Mucosa of descending colon (tissue), 3 donors: Measurements from ENCODE around the gene DNAJB4. TPM values are rescaled to one million over a fixed set of nuclear protein-coding genes. Genes with fewer than 3 reads are reported as not detected.

Experiments
- ATAC-seq: fragments of 200-7000 bp; cut with Tn5 transposase; one replicate; pipeline ENCODE4 v1.9.1; 2020; ENCODE audit warnings: mild to moderate bottlenecking, moderate library complexity
- DNase-seq, 3 donors: peaks; one replicate each; pipeline ENCODE4 v3.0.0-alpha.2; 2020
- H3K36me3 ChIP-seq: fragments of 200-600 bp; one replicate; pipeline ENCODE4 v1.8.0; 2021; ENCODE audit warnings: low read depth, mild to moderate bottlenecking
- H3K4me1 ChIP-seq: fragments of 200-600 bp; one replicate; pipeline ENCODE4 v1.8.0; 2021; ENCODE audit warnings: low read depth, mild to moderate bottlenecking
- H3K4me3 ChIP-seq: fragments of 200-600 bp; one replicate; pipeline ENCODE4 v1.8.0; 2021; ENCODE audit warnings: mild to moderate bottlenecking
- H3K9me3 ChIP-seq: fragments of 200-600 bp; one replicate; pipeline ENCODE4 v1.8.0; 2021; ENCODE audit warnings: mild to moderate bottlenecking
- CTCF ChIP-seq: fragments of 200-600 bp; IDR thresholded peaks from one replicate; pipeline ENCODE4 v1.8.0; 2022; ENCODE audit warnings: antibody characterized with exemption, mild to moderate bottlenecking
- intact Hi-C, 2 donors: fragments of 100-400 bp; cut with DNase I in 1 of 2; cut with micrococcal nuclease in 1 of 2; formaldehyde crosslinking; loops; one replicate each; pipeline versions ENCODE4 v1.11.0 to v1.11.1; 2022; cut with DNase I, micrococcal nuclease
- total RNA-seq, 3 donors: library from RNA; stranded (reverse); fragmentation: NEBNext Ultra II Directional in 2 of 3; extraction: Animal tissue kit (Norgen Biotek cat#: 25700) in 2 of 3; gene quantifications; one replicate each; pipeline versions ENCODE4 v1.2.1 to v1.2.4, GENCODE V29; 2021 to 2023
- donor health status: DM: no; HTN: no; CAD: no; lungs with moderate emphysema.
- donor health status: DM: no; HTN: no; CAD: no.
- donor health status: DM: no; HTN: yes; CAD: no.

DNAJB4 gene
- total RNA-seq, 3 donors from 2014 or later = 15.8 to 42.2 (median 19.4) TPM

DNA sequence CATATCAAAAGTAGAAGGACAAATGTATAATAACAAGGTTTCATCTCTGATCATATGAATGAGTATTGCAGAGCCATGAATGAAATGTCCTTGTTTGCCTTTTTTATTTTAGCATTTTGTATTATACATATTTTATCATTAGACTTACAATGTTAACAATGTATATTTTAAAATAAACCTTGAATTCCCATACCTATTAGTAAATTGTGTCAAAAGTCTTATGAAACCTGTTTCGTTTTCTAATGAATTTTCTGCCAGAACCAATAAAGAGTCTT, 646 bp downstream of the DNAJB4 start:
- H3K4me3 ChIP-seq = no peak overlapping the region
- TF ChIP-seq CTCF = no peak
- ATAC-seq = no peak
- intact Hi-C loops = no loop called here
- H3K36me3 ChIP-seq = no peaks in the 10 kb centered on the region
- no peak for DNase-seq
- H3K4me1 ChIP-seq = no peaks in the 10 kb centered on the region
- H3K9me3 ChIP-seq = no peaks in the 10 kb centered on the region

DNA sequence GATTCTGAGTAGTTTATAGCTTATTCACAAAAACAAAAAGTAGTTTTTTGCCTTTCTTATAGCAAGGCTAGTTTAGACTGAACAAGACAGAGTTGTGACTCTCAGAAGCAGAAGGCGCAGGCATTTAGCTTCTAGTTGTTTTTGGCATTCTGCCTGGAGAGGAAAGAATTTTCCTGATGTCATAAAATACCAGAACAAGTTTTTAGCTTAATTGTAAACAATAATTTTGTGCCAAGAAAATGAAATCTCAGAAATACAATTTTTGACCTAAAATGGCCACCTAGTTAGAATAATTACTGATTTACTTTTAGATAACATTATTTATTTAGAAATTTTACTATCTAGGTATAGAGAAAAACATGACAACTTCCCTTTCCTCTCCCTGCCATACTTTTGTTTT, 1.0 kb downstream of the DNAJB4 start:
- H3K4me3 ChIP-seq = no peak overlapping the region
- H3K36me3 ChIP-seq = no peaks in the 10 kb centered on the region
- peak; percentile 39 for ATAC-seq
- DNase-seq = peak in 1 of 3 donors; percentile 57
- intact Hi-C loops = no loop called here
- no peaks in the 10 kb centered on the region for H3K4me1 ChIP-seq
- H3K9me3 ChIP-seq = no peaks in the 10 kb centered on the region
- TF ChIP-seq CTCF = no peak

- H3K9me3 ChIP-seq = no peaks in the 10 kb centered on the region
- intact Hi-C loops = no loop called here
- no peak for TF ChIP-seq CTCF
- no peaks in the 10 kb centered on the region for H3K4me1 ChIP-seq
- ATAC-seq = no peak
- H3K36me3 ChIP-seq = no peaks in the 10 kb centered on the region
- no peak overlapping the region for H3K4me3 ChIP-seq
- DNase-seq = no peak
Measured at GRCh38 chr1:78006521-78006920, 1.8 kb downstream of the DNAJB4 start.

- DNase-seq (no peak), ATAC-seq (no peak)
- no peaks in the 10 kb centered on the region for H3K36me3 ChIP-seq
- intact Hi-C loops = no loop called here
- H3K9me3 ChIP-seq = no peaks in the 10 kb centered on the region
- no peak for TF ChIP-seq CTCF
- H3K4me3 ChIP-seq = no peak overlapping the region
- no peaks in the 10 kb centered on the region for H3K4me1 ChIP-seq
Measured at GRCh38 chr1:78007677-78008341, 3.1 kb downstream of the DNAJB4 start.

- no peak for ATAC-seq
- no peaks in the 10 kb centered on the region for H3K4me1 ChIP-seq
- TF ChIP-seq CTCF = no peak
- no peak overlapping the region for H3K4me3 ChIP-seq
- no peaks in the 10 kb centered on the region for H3K9me3 ChIP-seq
- intact Hi-C loops = no loop called here
- H3K36me3 ChIP-seq = no peaks in the 10 kb centered on the region
- DNase-seq = no peak
Measured at GRCh38 chr1:78009276-78009675, 4.5 kb downstream of the DNAJB4 start.

DNA sequence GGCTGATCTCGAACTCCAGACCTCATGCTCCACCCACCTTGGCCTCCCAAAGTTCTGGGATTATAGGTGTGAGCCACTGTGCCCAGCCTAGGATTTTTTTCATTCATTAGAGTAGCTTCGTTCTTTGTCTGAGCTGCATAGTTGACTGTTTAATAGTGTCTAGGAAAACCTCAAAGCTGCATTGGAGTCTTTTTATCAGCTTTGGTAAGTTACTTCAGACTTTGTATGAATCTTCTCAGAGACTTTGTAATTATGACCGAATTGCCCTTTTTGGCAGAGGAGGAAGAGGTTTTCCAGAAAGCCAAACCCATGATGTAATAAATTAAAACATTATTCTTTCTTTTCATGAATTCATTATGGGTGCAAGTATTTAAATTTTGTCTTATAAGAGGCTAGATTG, 5.1 kb downstream of the DNAJB4 start:
- Histone ChIP-seq H3K4me1 (no peaks in the 10 kb centered on the region), H3K36me3 (no peaks in the 10 kb centered on the region), H3K4me3 (no peak overlapping the region), H3K9me3 (no peaks in the 10 kb centered on the region)
- intact Hi-C loops = no loop called here
- no peak for TF ChIP-seq CTCF
- ATAC-seq (no peak), DNase-seq (no peak)
